Adrenal gland (tissue), 5 donors: ENCODE measurements around the gene POLL.

Source experiments
- CTCF ChIP-seq, 6 experiments: fragments of 450-650 bp in 4 of 6; fragments of 200-600 bp in 2 of 6; sonication (generic) in 1 of 6; IDR thresholded peaks; 1 replicate in 5 of 6; 2 replicates in 1 of 6; pipeline versions ENCODE4 v1.5.1 to v1.8.0; 2016 to 2021; ENCODE audit warnings: antibody characterized with exemption in 6 of 6, mild to moderate bottlenecking in 2 of 6, moderate library complexity in 1 of 6
- POLR2A ChIP-seq, 2 donors: fragments of 450-650 bp; IDR thresholded peaks; one replicate each; pipeline ENCODE4 v1.6.1; 2017; ENCODE audit warnings: antibody characterized with exemption in 2 of 2, mild to moderate bottlenecking in 2 of 2, moderate library complexity in 1 of 2
- donor health status: DM: no; HTN: no; CAD: no.

GRCh38 chr10:101568054-101568745 lies 19.9 kb downstream of the POLL start:
- TF ChIP-seq CTCF (IDR thresholded peaks at IDR 0.05), result no peak
- TF ChIP-seq POLR2A (IDR thresholded peaks at IDR 0.05), result no peak
